WTC11 (cell line): ENCODE measurements around the gene ALOXE3.

ENCODE experiments used
- MXD4 ChIP-seq: fragments of 250-450 bp; sonication (Bioruptor Pico); IDR thresholded peaks from 2 replicates; pipeline ENCODE4 v1.8.0; 2021; ENCODE audit warnings: mild to moderate bottlenecking, moderate library complexity, borderline replicate concordance
- NR3C1 ChIP-seq: sonication (generic); formaldehyde crosslinking; conservative IDR thresholded peaks from 2 replicates; pipeline ENCODE4 v1.8.1; 2023; ENCODE audit warnings: low read depth, mild to moderate bottlenecking, missing genetic modification reagents
- TF ChIP-seq, protein P1 (sequence below): fragments of 200-600 bp; IDR thresholded peaks from 2 replicates; pipeline ENCODE4 v1.8.0; 2022; ENCODE audit warnings: antibody characterized with exemption

DNA sequence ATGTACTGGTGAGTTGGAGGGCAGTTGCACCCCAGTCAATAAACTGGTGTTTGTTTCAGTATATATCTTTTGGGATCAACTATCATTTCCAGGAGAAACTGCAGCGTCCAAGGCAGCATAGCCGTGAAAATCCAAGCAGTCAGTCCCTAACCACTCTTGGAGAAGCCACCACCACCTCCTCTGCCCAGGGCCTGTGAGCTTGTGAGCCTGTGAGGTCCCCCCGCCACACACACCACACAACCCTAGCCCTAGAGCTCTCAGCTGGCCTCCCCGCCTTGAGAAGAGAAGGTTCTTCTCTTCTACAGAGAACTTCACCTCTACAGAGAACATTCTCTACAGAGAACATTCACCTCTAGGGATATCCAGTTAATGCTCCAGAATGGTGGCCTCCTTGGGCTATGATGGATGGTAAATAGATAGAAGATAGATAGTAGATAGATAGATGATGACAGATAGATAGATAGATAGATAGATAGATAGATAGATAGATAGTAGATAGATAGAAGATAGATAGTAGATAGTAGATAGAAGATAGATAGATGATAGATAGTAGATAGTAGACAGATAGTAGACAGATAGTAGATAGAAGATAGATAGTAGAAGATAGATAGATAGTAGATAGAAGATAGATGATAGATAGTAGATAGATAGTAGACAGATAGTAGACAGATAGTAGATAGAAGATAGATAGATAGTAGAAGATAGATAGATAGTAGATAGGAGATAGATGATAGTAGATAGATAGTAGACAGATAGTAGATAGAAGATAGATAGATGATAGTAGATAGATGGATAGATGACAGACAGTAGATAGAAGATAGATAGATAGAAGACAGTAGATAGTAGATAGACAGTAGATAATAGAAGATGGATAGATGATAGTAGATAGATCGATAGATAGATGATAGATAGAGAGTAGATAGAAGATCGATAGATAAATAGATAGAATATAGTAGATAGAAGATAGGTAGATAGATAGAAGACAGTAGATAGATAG is 65.8 kb downstream of the ALOXE3 start:
- TF ChIP-seq NR3C1 (CRISPR knock-in tag) (no peak), MXD4 (CRISPR knock-in tag) (no peak)
- TF ChIP-seq, protein P1, sequence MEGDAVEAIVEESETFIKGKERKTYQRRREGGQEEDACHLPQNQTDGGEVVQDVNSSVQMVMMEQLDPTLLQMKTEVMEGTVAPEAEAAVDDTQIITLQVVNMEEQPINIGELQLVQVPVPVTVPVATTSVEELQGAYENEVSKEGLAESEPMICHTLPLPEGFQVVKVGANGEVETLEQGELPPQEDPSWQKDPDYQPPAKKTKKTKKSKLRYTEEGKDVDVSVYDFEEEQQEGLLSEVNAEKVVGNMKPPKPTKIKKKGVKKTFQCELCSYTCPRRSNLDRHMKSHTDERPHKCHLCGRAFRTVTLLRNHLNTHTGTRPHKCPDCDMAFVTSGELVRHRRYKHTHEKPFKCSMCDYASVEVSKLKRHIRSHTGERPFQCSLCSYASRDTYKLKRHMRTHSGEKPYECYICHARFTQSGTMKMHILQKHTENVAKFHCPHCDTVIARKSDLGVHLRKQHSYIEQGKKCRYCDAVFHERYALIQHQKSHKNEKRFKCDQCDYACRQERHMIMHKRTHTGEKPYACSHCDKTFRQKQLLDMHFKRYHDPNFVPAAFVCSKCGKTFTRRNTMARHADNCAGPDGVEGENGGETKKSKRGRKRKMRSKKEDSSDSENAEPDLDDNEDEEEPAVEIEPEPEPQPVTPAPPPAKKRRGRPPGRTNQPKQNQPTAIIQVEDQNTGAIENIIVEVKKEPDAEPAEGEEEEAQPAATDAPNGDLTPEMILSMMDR = no peak
